IMR-90 (cell line): ENCODE data around the gene OSBPL1A.

Experiments
- BHLHE40 ChIP-seq: fragments of 150-350 bp; IDR thresholded peaks from 2 replicates; pipeline ENCODE4 v1.6.1; 2016; ENCODE audit warnings: mild to moderate bottlenecking, low read depth, low read length
- CHD1 ChIP-seq: IDR thresholded peaks from 2 replicates; pipeline ENCODE4 v1.6.1; 2012; ENCODE audit warnings: low read depth, low read length, improper control_type of control experiment
- CTCF ChIP-seq: conservative IDR thresholded peaks from 2 replicates; pipeline ENCODE4 v1.5.1; 2012; ENCODE audit warnings: mild to moderate bottlenecking, low read depth, low read length, improper control_type of control experiment
- FOS ChIP-seq: fragments of 150-350 bp; IDR thresholded peaks from 2 replicates; pipeline ENCODE4 v1.6.1; 2016; ENCODE audit warnings: low read depth, low read length
- NFE2L2 ChIP-seq: fragments of 150-350 bp; IDR thresholded peaks from 2 replicates; pipeline ENCODE4 v1.6.1; 2016; ENCODE audit warnings: low read depth, mild to moderate bottlenecking, low read length
- POLR2A ChIP-seq: IDR thresholded peaks from 2 replicates; pipeline ENCODE4 v1.6.1; 2012; ENCODE audit warnings: mild to moderate bottlenecking, low read depth, low read length

GRCh38 chr18:24239341-24239740 is 158.3 kb downstream of the OSBPL1A start:
- TF ChIP-seq POLR2A = no peak
- TF ChIP-seq CTCF = no peak
- TF ChIP-seq BHLHE40 = no peak
- no peak for TF ChIP-seq FOS
- TF ChIP-seq NFE2L2 = no peak
- no peak for TF ChIP-seq CHD1
